GM12891 (cell line): ENCODE data around the gene CLK3.

ENCODE experiments used
- DNase-seq: peaks from one replicate; pipeline ENCODE4 v3.0.0; 2011; ENCODE audit warnings: low spot score; ENCODE audit not compliant: insufficient read length
- FAIRE-seq: peaks from 2 replicates; lab custom pipeline; 2011; peaks lifted over from hg19 to GRCh38; lab: Jason Lieb, UNC
- PAX5 ChIP-seq: IDR thresholded peaks from 2 replicates; pipeline ENCODE4 v1.6.1; 2011; ENCODE audit warnings: low read length, moderate library complexity, mild to moderate bottlenecking; ENCODE audit not compliant: insufficient read depth, severe bottlenecking
- POLR2A ChIP-seq: IDR thresholded peaks from 2 replicates; pipeline ENCODE4 v1.6.1; 2011; ENCODE audit warnings: low read depth, low read length, control low read depth
- POLR2AphosphoS5 ChIP-seq: IDR thresholded peaks from 2 replicates; pipeline ENCODE4 v1.6.1; 2011; ENCODE audit warnings: low read depth, low read length, control low read depth
- POU2F2 ChIP-seq: IDR thresholded peaks from 2 replicates; pipeline ENCODE4 v1.6.1; 2011; ENCODE audit warnings: low read depth, mild to moderate bottlenecking, control low read depth, low read length, moderate library complexity
- SPI1 ChIP-seq: IDR thresholded peaks from 2 replicates; pipeline ENCODE4 v1.6.1; 2011; ENCODE audit warnings: low read depth, low read length, control low read depth
- TAF1 ChIP-seq: IDR thresholded peaks from 2 replicates; pipeline ENCODE4 v1.6.1; 2011; ENCODE audit warnings: low read depth, low read length, control low read depth

Gene CLK3

GRCh38 chr15:74636984-74637383, 21.3 kb downstream of the CLK3 start:
- FAIRE-seq, result no peak
- DNase-seq, result no peak

GRCh38 chr15:74641151-74641550, 25.5 kb downstream of the CLK3 start:
- no peak for FAIRE-seq

More at GRCh38 chr15:74636984-74637383, 21.3 kb downstream of the CLK3 start:
- no peak for TF ChIP-seq POU2F2
- TF ChIP-seq POLR2A, result no peak
- no peak for TF ChIP-seq TAF1
- TF ChIP-seq SPI1, result no peak
- TF ChIP-seq POLR2AphosphoS5, result no peak
- no peak for TF ChIP-seq PAX5

GRCh38 chr15:74642348-74642733, 26.7 kb downstream of the CLK3 start:
- TF ChIP-seq POLR2AphosphoS5 (no peak), POLR2A (no peak), POU2F2 (no peak), SPI1 (no peak), PAX5 (no peak), TAF1 (no peak)
- no peak for FAIRE-seq
- no peak for DNase-seq

More at GRCh38 chr15:74641151-74641550, 25.5 kb downstream of the CLK3 start:
- no peak for DNase-seq
- TF ChIP-seq POLR2A (no peak), TAF1 (no peak)

- DNase-seq, result no peak
- TF ChIP-seq POLR2A (no peak), SPI1 (no peak), POU2F2 (no peak), PAX5 (no peak), POLR2AphosphoS5 (no peak), TAF1 (no peak)
- FAIRE-seq, result no peak
These were observed 27.4 kb downstream of the CLK3 start for GRCh38 chr15:74642734-74643664.

GRCh38 chr15:74643665-74644204, 28.1 kb downstream of the CLK3 start:
- TF ChIP-seq PAX5, result no peak
- no peak for TF ChIP-seq POLR2AphosphoS5
- TF ChIP-seq SPI1, result no peak
- no peak for TF ChIP-seq POU2F2
- no peak for TF ChIP-seq POLR2A
- TF ChIP-seq TAF1, result no peak
- DNase-seq (no peak), FAIRE-seq (no peak)

GRCh38 chr15:74646480-74646879, 30.8 kb downstream of the CLK3 start:
- TF ChIP-seq PAX5 (no peak), TAF1 (no peak), SPI1 (no peak), POU2F2 (no peak), POLR2A (no peak), POLR2AphosphoS5 (no peak)
- FAIRE-seq, result no peak
- DNase-seq, result no peak

GRCh38 chr15:74648051-74648842, 32.6 kb downstream of the CLK3 start:
- FAIRE-seq, result no peak
- no peak for DNase-seq
- TF ChIP-seq TAF1, result no peak
- TF ChIP-seq PAX5, result no peak
- TF ChIP-seq SPI1, result no peak
- no peak for TF ChIP-seq POLR2AphosphoS5
- no peak for TF ChIP-seq POU2F2
- TF ChIP-seq POLR2A, result no peak

GRCh38 chr15:74651242-74651741, 35.7 kb downstream of the CLK3 start:
- DNase-seq (no peak), FAIRE-seq (no peak)
- TF ChIP-seq POU2F2 (no peak), TAF1 (no peak), POLR2A (no peak), PAX5 (no peak), SPI1 (no peak), POLR2AphosphoS5 (no peak)
